ENCODE data around the gene TMED5. TPM values are rescaled to one million over a fixed set of nuclear protein-coding genes. Genes with fewer than 3 reads are reported as not detected.

The TMED5 gene
- total RNA-seq, 1 donor from 2014 or later: 92.5 TPM

DNA sequence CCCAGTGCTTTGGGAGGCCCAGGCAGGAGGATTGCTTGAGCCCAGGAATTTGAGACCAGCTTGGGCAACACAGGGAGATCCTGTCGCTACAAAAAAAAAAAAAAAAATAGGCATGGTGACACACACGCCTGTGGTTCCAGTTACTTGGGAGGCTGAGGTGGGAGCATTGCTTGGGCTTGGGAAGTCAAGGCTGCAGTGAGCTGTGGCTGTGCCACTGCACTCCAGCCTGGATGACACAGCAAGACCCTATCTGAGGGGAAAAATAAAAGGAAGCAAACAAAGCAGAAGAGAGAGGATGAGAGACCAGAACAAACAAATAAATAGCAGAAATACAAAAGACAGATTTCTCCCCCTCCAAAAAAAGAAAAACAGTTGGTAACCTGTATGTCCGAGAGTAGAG, 67.1 kb downstream of the TMED5 start:
- peaks cover 38% of the 10 kb centered on the region for H3K36me3 ChIP-seq
- no peak overlapping the region for H3K4me3 ChIP-seq
- H3K27me3 ChIP-seq (ENCODE audit: low read depth): no peaks in the 10 kb centered on the region
- ATAC-seq (no peak), DNase-seq (no peak)
- intact Hi-C loops (cut with DNase I): no loop called here
- peaks cover 8% of the 10 kb centered on the region for H3K4me1 ChIP-seq
- TF ChIP-seq, protein P1, sequence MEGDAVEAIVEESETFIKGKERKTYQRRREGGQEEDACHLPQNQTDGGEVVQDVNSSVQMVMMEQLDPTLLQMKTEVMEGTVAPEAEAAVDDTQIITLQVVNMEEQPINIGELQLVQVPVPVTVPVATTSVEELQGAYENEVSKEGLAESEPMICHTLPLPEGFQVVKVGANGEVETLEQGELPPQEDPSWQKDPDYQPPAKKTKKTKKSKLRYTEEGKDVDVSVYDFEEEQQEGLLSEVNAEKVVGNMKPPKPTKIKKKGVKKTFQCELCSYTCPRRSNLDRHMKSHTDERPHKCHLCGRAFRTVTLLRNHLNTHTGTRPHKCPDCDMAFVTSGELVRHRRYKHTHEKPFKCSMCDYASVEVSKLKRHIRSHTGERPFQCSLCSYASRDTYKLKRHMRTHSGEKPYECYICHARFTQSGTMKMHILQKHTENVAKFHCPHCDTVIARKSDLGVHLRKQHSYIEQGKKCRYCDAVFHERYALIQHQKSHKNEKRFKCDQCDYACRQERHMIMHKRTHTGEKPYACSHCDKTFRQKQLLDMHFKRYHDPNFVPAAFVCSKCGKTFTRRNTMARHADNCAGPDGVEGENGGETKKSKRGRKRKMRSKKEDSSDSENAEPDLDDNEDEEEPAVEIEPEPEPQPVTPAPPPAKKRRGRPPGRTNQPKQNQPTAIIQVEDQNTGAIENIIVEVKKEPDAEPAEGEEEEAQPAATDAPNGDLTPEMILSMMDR (IDR thresholded peaks at IDR 0.05): no peak
- no peaks in the 10 kb centered on the region for H3K9me3 ChIP-seq
- no peak overlapping the region for H3K27ac ChIP-seq

DNA sequence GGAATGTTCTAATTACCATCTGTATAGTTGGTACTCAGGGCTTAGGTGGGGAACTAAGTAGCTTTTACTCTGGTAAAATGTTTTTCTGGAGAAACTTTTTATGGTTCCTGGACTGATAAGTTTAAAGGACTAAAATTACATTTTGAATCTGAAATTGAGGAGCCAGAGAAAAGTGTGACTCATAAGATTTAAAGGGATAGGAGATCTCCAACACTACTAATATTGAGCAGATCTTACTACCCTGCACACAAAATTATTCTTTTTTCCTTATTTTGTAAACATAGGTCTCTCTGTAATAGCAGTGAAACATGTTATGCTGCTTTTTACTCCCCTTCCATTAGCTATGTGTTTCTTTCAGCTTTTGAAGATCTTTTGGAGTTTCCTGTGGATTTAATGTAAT, 68.7 kb downstream of the TMED5 start:
- Histone ChIP-seq H3K27ac (no peak overlapping the region), H3K4me3 (no peak overlapping the region), H3K36me3 (peaks cover 23% of the 10 kb centered on the region), H3K27me3 (ENCODE audit: low read depth) (no peaks in the 10 kb centered on the region), H3K4me1 (peaks cover 8% of the 10 kb centered on the region), H3K9me3 (no peaks in the 10 kb centered on the region)
- intact Hi-C loops (cut with DNase I): no loop called here
- TF ChIP-seq, protein P1 (IDR thresholded peaks at IDR 0.05): no peak
- DNase-seq (no peak), ATAC-seq (no peak)

DNA sequence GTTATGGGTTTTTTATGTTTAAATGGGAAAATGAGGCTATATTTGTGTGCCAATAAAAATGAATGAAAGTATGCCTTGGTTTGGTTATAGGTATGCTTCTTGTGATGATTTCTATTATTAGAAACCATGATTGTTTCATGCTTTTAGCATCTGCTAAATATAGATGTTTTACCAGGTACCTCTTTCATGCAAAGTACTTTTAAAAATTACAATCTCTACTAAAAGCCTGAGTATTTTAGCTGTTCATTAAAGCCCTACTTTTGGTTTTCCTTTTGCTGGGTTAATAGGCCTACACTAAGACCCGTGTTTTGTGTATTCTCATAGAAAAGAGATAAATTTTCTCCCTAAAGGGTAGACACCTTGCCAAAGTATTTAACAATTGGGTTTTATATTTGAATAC, 69.1 kb downstream of the TMED5 start:
- Histone ChIP-seq H3K27me3 (ENCODE audit: low read depth) (no peaks in the 10 kb centered on the region), H3K27ac (no peak overlapping the region), H3K4me1 (peaks cover 8% of the 10 kb centered on the region), H3K4me3 (no peak overlapping the region), H3K36me3 (peaks cover 18% of the 10 kb centered on the region), H3K9me3 (no peaks in the 10 kb centered on the region)
- TF ChIP-seq, protein P1 (IDR thresholded peaks at IDR 0.05): no peak
- DNase-seq (no peak), ATAC-seq (no peak)
- intact Hi-C loops (cut with DNase I): no loop called here

DNA sequence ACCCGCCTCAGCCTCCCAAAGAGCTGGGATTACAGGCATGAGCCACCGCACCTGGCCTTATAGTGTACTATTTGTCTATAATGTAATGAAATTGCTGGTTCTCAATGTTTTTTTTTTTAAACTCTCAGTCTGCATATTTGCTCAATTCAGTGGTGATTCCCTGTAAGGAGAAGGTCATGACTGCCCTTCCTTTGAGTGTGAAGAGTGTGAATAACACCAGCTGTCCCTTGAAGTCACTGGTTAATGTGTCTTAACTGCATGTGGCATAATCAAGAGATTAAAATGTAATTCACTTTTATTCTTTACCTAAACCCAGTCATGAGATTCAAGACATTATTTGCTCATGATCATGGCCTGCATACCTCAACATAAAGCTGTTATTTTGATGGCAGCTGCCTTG, 70.6 kb downstream of the TMED5 start:
- Histone ChIP-seq H3K4me1 (peaks cover 8% of the 10 kb centered on the region), H3K27ac (no peak overlapping the region), H3K27me3 (ENCODE audit: low read depth) (no peaks in the 10 kb centered on the region), H3K4me3 (no peak overlapping the region), H3K9me3 (no peaks in the 10 kb centered on the region), H3K36me3 (peaks cover 3% of the 10 kb centered on the region)
- ATAC-seq (no peak), DNase-seq (no peak)
- TF ChIP-seq, protein P1 (IDR thresholded peaks at IDR 0.05): no peak
- intact Hi-C loops (cut with DNase I): no loop called here

DNA sequence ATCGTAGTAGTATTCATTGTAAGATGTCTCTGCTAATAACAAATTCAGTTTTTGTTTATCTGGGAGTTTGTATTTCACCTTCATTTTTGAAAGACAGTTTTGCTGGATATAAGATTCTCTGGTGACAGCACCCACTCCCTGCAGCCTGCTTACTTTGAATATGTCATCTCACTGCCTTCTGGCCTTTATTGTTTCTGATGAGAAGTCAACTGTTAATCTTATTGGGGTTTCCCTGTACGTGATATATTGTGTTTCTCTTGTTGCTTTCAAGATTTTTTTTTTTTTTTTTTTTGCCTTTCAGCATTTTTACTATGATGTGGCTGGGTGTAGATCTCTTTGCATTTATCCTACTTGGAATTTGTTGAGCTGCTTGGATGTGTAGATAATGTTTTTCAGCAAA, 71.9 kb downstream of the TMED5 start:
- intact Hi-C loops (cut with DNase I): no loop called here
- H3K9me3 ChIP-seq: no peaks in the 10 kb centered on the region
- no peak overlapping the region for H3K4me3 ChIP-seq
- H3K36me3 ChIP-seq: peaks cover 7% of the 10 kb centered on the region
- no peak overlapping the region for H3K27ac ChIP-seq
- TF ChIP-seq, protein P1 (IDR thresholded peaks at IDR 0.05): no peak
- DNase-seq (no peak), ATAC-seq (no peak)
- H3K27me3 ChIP-seq (ENCODE audit: low read depth): no peaks in the 10 kb centered on the region
- H3K4me1 ChIP-seq: peaks cover 8% of the 10 kb centered on the region

DNA sequence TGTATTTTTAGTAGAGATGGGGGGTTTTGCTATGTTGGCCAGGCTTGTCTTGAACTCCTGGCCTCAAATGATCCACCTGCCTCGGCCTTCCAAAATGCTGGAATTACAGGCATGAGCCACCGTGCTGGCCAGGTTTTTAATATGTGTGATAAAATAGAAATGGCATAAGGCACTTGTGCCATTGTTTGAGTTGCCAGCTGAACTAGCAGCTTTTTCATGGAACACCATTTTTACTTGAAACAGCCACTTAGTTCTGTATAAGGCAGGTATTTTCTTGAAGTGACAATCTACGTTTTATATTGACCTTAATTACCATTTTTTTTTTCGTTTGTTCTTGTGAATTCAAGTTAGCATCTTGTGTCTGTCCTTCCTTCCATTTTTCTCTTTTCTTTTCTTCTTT, 72.8 kb downstream of the TMED5 start:
- peaks cover 7% of the 10 kb centered on the region for H3K36me3 ChIP-seq
- ATAC-seq: no peak
- no peaks in the 10 kb centered on the region for H3K9me3 ChIP-seq
- DNase-seq: no peak
- H3K4me3 ChIP-seq: no peak overlapping the region
- no peaks in the 10 kb centered on the region for H3K27me3 ChIP-seq (ENCODE audit: low read depth)
- TF ChIP-seq, protein P1 (IDR thresholded peaks at IDR 0.05): no peak
- H3K4me1 ChIP-seq: peaks cover 8% of the 10 kb centered on the region
- intact Hi-C loops (cut with DNase I): no loop called here
- no peak overlapping the region for H3K27ac ChIP-seq

Measured in lower lobe of right lung (tissue), 2 donors.